AG04449 (cell line): ENCODE results near the gene SLC30A5.
"Not testable (repeated sequence)": the region's sequence is repeated elsewhere in the genome, so short reads cannot be mapped to it uniquely, and the experiment has no call there.

Experiments
- CTCF ChIA-PET: fragments of 350-600 bp; formaldehyde crosslinking; extraction: SDS; loops from one replicate; lab custom pipeline; 2021; ENCODE audit warnings: antibody characterized with exemption; lab: Yijun Ruan, JAX
- POLR2A ChIA-PET: fragments of 400-600, 350-600 bp; formaldehyde crosslinking; extraction: SDS; loops from one replicate; lab custom pipeline; 2020; ENCODE audit warnings: antibody characterized with exemption, inconsistent platforms; lab: Yijun Ruan, JAX
- DNase-seq: peaks from one replicate; pipeline ENCODE4 v3.0.0-alpha.2; 2010; ENCODE audit warnings: low read depth, low spot score
- H3K4me3 ChIP-seq: 2 replicates; pipeline ENCODE4 v1.5.1; 2011; ENCODE audit warnings: low read depth, mild to moderate bottlenecking, control low read depth, low read length
- TF ChIP-seq, protein P1 (sequence below): IDR thresholded peaks from one replicate; pipeline ENCODE4 v1.5.1; 2011; ENCODE audit warnings: mild to moderate bottlenecking, moderate library complexity, low read length, control low read depth, inconsistent platforms; ENCODE audit not compliant: insufficient read depth; ENCODE audit errors: missing control alignments

Gene SLC30A5

DNA sequence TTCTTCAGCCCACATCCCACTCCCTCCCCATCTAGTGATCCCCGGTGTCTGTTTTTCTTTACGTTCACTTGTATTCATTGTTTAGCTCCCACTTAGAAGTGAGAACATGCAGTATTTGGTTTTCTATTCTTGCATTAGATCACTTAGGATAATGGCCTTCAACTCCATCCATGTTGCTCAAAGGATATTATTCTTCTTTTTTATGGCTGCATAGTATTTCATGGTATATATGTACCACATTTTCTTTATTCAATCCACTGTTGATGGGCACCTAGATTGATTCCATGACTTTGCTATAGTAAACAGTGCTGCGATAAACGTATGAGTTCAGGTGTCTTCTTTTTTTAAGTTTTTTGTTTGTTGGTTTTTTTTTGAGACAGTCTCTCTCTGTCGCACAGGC is 44.0 kb downstream of the SLC30A5 start:
- DNase-seq: no peak
- no peak overlapping the region for H3K4me3 ChIP-seq
- POLR2A ChIA-PET: no interaction called here
- CTCF ChIA-PET: no interaction called here
- TF ChIP-seq, protein P1, sequence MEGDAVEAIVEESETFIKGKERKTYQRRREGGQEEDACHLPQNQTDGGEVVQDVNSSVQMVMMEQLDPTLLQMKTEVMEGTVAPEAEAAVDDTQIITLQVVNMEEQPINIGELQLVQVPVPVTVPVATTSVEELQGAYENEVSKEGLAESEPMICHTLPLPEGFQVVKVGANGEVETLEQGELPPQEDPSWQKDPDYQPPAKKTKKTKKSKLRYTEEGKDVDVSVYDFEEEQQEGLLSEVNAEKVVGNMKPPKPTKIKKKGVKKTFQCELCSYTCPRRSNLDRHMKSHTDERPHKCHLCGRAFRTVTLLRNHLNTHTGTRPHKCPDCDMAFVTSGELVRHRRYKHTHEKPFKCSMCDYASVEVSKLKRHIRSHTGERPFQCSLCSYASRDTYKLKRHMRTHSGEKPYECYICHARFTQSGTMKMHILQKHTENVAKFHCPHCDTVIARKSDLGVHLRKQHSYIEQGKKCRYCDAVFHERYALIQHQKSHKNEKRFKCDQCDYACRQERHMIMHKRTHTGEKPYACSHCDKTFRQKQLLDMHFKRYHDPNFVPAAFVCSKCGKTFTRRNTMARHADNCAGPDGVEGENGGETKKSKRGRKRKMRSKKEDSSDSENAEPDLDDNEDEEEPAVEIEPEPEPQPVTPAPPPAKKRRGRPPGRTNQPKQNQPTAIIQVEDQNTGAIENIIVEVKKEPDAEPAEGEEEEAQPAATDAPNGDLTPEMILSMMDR: no peak

DNA sequence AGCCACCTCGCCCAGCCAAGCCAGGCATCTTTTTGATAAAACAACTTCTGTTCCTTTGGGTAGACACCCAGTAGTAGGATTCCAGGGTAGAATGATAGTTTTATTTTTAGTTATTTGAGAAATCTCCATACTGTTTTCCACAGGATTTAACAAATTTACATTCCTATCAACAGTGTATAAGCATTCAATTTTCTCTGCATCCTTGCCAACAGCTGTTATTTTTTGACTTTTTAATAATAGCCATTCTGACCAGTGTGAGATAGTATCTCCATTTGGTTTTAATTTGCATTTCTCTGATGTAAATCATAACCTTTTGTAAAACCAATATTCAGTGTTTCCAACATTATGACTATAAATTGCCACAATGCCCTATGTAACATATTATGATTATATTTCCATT is 45.0 kb downstream of the SLC30A5 start:
- H3K4me3 ChIP-seq: no peak overlapping the region
- ChIA-PET POLR2A (no interaction called here), CTCF (interaction anchor here (0.7 kb wide), 1 partner anchor 240 kb away, joined by 3 read pairs; no protein-coding TSS in a partner anchor)
- no peak for DNase-seq
- TF ChIP-seq, protein P1: no peak

DNA sequence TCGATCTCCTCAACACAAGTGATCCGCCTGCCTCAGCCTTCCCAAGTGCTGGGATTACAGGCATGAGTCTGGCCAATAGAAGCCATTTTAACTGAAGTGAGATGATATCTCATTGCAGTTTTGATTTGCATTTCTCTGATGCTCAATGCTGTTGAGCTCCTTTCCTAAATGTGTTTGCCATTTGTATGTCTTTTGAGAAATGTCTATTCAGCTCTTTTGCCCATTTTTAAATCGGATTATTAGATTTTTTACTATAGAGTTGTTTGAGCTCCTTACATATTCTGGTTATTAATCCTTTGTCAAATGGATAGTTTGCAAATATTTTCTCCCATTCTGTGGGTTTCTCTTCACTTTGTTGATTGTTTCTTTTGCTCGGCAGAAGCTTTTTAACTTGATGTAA is 46.4 kb downstream of the SLC30A5 start:
- DNase-seq, CTCF ChIA-PET, POLR2A ChIA-PET, H3K4me3 ChIP-seq: not testable (repeated sequence)

GRCh38 chr5:69140827-69141226 is 47.0 kb downstream of the SLC30A5 start:
- ChIA-PET CTCF (no interaction called here), POLR2A (no interaction called here)

DNA sequence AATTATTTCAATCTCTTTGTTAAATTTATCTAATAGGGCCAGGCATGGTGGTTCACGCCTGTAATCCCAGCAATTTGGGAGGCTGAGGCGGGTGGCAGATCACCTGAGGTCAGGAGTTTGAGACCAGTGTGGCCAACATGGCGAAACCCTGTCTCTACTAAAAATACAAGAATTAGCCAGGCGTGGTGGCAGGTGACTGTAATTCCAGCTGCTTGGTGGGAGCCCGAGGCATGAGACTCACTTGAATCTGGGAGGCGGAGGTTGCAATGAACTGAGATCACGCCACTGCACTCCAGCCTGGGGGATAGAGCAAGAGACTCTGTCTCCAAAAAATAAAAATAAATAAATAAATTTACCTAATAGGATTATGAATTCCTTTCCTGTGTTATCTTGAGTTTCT is 54.8 kb downstream of the SLC30A5 start:
- H3K4me3 ChIP-seq, POLR2A ChIA-PET, CTCF ChIA-PET, DNase-seq: not testable (repeated sequence)

More at GRCh38 chr5:69140827-69141226, 47.0 kb downstream of the SLC30A5 start:
- TF ChIP-seq, protein P1: no peak
- no peak overlapping the region for H3K4me3 ChIP-seq
- DNase-seq: no peak

GRCh38 chr5:69148981-69149675 is 55.3 kb downstream of the SLC30A5 start:
- CTCF ChIA-PET: no interaction called here
- H3K4me3 ChIP-seq: no peak overlapping the region
- POLR2A ChIA-PET: no interaction called here
- DNase-seq: no peak
- TF ChIP-seq, protein P1: no peak

DNA sequence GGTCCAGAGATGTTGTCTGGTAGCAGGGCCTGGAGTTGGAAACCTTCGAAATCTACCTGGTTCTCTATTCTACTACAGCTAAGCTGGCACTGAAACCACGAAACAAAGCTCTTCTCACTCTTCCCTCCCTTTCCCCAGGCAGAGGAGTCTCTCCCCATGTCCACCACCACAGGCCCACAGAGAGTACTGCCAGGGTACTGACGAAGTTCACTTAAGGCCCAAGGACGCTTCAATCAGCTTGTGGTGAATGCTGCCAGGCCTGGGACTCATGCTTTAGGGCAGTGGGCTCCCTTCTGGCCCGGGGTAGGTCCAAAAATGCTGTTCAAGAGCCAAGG is 55.8 kb downstream of the SLC30A5 start:
- no peak overlapping the region for H3K4me3 ChIP-seq
- TF ChIP-seq, protein P1: no peak
- ChIA-PET CTCF (no interaction called here), POLR2A (no interaction called here)
- no peak for DNase-seq
